GM12878 (cell line): Measurements from ENCODE around the gene DYNC1H1. TPM values are rescaled to one million over a fixed set of nuclear protein-coding genes. Genes with fewer than 3 reads are reported as not detected.

Experiments
- ASH2L ChIP-seq: fragments of 300-600, 200-600 bp; sonication (generic); IDR thresholded peaks from 2 replicates; pipeline ENCODE4 v1.6.1; 2017; ENCODE audit warnings: low read depth, mild to moderate bottlenecking, borderline replicate concordance
- CBX3 ChIP-seq: fragments of 200-600 bp; sonication (generic); IDR thresholded peaks from 2 replicates; pipeline ENCODE4 v1.6.1; 2016; ENCODE audit warnings: low read depth, borderline replicate concordance
- CHD2 ChIP-seq: IDR thresholded peaks from 2 replicates; pipeline ENCODE4 v1.6.1; 2011; ENCODE audit warnings: low read depth, low read length, improper control_type of control experiment, borderline replicate concordance
- CREM ChIP-seq: IDR thresholded peaks from 2 replicates; pipeline ENCODE4 v1.6.1; 2014; ENCODE audit warnings: antibody characterized with exemption, low read depth
- IKZF2 ChIP-seq, 2 experiments: fragments of 450-650 bp; IDR thresholded peaks; 2 replicates each; pipeline ENCODE4 v1.6.1; 2017; ENCODE audit warnings: mild to moderate bottlenecking in 2 of 2, moderate library complexity in 2 of 2
- NRF1 ChIP-seq: conservative IDR thresholded peaks from 2 replicates; pipeline ENCODE4 v1.6.1; 2011; ENCODE audit warnings: mild to moderate bottlenecking, low read depth, low read length, improper control_type of control experiment
- POLR2AphosphoS2 ChIP-seq: IDR thresholded peaks from 2 replicates; pipeline ENCODE4 v1.6.1; 2011; ENCODE audit warnings: low read depth, mild to moderate bottlenecking, low read length, improper control_type of control experiment, moderate library complexity
- POLR2AphosphoS5 ChIP-seq: IDR thresholded peaks from 2 replicates; pipeline ENCODE4 v1.6.1; 2011; ENCODE audit warnings: mild to moderate bottlenecking, low read length, inconsistent platforms
- POU2F2 ChIP-seq: IDR thresholded peaks from 3 replicates; pipeline ENCODE4 v1.6.1; 2011; ENCODE audit warnings: low read depth, mild to moderate bottlenecking, low read length, borderline replicate concordance
- RCOR1 ChIP-seq: conservative IDR thresholded peaks from 2 replicates; pipeline ENCODE4 v1.6.1; 2012; ENCODE audit warnings: low read depth, low read length, improper control_type of control experiment
- RELA ChIP-seq: fragments of 450-650 bp; IDR thresholded peaks from 2 replicates; pipeline ENCODE4 v1.8.0; 2014; ENCODE audit warnings: borderline replicate concordance; ENCODE audit not compliant: partially characterized antibody
- RUNX3 ChIP-seq: IDR thresholded peaks from 2 replicates; pipeline ENCODE4 v1.6.1; 2012; ENCODE audit warnings: low read length, inconsistent platforms
- SIX5 ChIP-seq: IDR thresholded peaks from 2 replicates; pipeline ENCODE4 v1.6.1; 2011; ENCODE audit warnings: mild to moderate bottlenecking, low read depth, low read length, moderate library complexity; ENCODE audit not compliant: severe bottlenecking
- TARDBP ChIP-seq: IDR thresholded peaks from 2 replicates; pipeline ENCODE4 v1.6.1; 2016; ENCODE audit warnings: borderline replicate concordance
- ZNF24 ChIP-seq: fragments of 450-650 bp; IDR thresholded peaks from 2 replicates; pipeline ENCODE4 v1.6.1; 2017; ENCODE audit warnings: antibody characterized with exemption, mild to moderate bottlenecking
- ZNF274 ChIP-seq: IDR thresholded peaks from one replicate; pipeline ENCODE4 v1.8.0; 2011; ENCODE audit not compliant: insufficient read length, insufficient read depth
- polyA plus RNA-seq, 11 experiments: library from polyadenylated mRNA; depleted of rRNA in 4 of 11; unstranded in 6 of 11; stranded (reverse) in 5 of 11; fragments of >200 nt; fragmentation: Nextera tagmentation in 4 of 11; fragmentation: Illumina TruSeq in 1 of 11; extraction: Ambion mirVana in 4 of 11; extraction: Trizol in 1 of 11; gene quantifications; 1 replicate in 1 of 11; 2 replicates in 10 of 11; pipeline versions ENCODE4 v1.2.1 to v1.2.3, GENCODE V29; 2011 to 2016; ENCODE audit warnings: inconsistent platforms in 2 of 11, missing spikeins in 2 of 11, low read depth in 1 of 11
- total RNA-seq, 4 experiments: library from RNA; depleted of rRNA in 3 of 4; stranded (reverse); fragments of >200 nt in 3 of 4; fragmentation: Illumina TruSeq in 1 of 4; extraction: Trizol in 1 of 4; gene quantifications; 2 replicates each; pipeline versions ENCODE4 v1.2.1 to v1.2.3, GENCODE V29; 2013 to 2021
- TF ChIP-seq, protein P1 (sequence below): fragments of 450-650 bp; formaldehyde crosslinking; IDR thresholded peaks from 2 replicates; pipeline ENCODE4 v1.4.0; 2022; ENCODE audit warnings: mild to moderate bottlenecking, moderate library complexity
- TF ChIP-seq, protein P2 (sequence below): fragments of 450-650 bp; IDR thresholded peaks from 2 replicates; pipeline ENCODE4 v1.6.1; 2017; ENCODE audit warnings: mild to moderate bottlenecking, low read depth, inconsistent platforms; ENCODE audit not compliant: poor library complexity, severe bottlenecking
- TF ChIP-seq, protein P3 (sequence below): fragments of 150-350 bp; IDR thresholded peaks from 2 replicates; pipeline ENCODE4 v1.6.1; 2016; ENCODE audit warnings: low read depth, low read length
- TF ChIP-seq, protein P4 (sequence below): fragments of 450-650 bp; IDR thresholded peaks from 2 replicates; pipeline ENCODE4 v1.6.1; 2017; ENCODE audit warnings: borderline replicate concordance

The DYNC1H1 gene
- total and polyA plus RNA-seq, 10 of the 15 experiments (the other 5 are each of a cell fraction or from before 2014, with no cell fraction given) = 38.4 to 291 (median 111) TPM

DNA sequence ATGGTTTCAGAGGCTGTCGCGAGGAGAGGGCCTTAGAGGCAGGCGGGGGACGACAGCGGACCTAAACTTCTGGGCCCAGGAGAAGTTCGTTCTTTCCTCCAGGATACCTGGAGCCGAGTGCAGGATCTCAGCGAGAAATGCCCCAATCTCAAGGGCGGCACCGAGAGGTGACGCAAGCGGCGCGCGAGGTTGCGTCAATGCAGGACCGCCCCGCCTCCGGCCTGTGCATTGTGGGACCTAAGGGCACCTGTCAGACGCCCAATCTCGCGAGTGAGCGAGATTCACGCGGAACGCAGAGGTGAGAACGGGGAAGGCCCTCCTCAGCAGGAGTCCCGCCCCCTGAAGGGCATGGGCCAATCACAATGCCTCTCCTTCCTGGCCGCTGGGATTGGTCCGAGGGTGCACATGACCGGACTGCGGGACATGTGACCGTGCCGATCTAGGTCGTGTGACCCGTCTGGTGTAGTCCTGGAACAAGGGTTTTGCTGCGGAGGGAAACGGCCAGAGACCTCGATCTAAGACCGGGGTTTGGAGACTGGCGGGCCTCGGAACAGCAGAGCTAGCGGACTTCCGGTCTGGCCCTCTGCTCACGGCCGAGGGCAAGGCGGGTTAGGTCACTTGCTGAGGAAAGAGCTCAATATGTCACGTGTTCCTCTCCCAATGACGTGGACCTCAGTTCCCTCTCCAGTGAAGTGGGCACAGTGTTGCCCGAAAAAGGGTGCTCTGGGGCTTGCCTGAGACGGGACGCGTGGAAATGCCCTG is 16.3 kb upstream of the DYNC1H1 start (continued):
- TF ChIP-seq, protein P1, sequence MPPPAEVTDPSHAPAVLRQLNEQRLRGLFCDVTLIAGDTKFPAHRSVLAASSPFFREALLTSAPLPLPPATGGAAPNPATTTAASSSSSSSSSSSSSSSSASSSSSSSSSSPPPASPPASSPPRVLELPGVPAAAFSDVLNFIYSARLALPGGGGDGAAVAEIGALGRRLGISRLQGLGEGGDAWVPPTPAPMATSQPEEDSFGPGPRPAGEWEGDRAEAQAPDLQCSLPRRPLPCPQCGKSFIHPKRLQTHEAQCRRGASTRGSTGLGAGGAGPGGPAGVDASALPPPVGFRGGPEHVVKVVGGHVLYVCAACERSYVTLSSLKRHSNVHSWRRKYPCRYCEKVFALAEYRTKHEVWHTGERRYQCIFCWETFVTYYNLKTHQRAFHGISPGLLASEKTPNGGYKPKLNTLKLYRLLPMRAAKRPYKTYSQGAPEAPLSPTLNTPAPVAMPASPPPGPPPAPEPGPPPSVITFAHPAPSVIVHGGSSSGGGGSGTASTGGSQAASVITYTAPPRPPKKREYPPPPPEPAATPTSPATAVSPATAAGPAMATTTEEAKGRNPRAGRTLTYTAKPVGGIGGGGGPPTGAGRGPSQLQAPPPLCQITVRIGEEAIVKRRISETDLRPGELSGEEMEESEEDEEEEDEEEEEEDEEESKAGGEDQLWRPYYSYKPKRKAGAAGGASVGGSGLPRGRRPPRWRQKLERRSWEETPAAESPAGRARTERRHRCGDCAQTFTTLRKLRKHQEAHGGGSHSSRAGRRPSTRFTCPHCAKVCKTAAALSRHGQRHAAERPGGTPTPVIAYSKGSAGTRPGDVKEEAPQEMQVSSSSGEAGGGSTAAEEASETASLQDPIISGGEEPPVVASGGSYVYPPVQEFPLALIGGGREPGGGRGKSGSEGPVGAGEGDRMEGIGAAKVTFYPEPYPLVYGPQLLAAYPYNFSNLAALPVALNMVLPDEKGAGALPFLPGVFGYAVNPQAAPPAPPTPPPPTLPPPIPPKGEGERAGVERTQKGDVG (CRISPR knock-in tag) = no peak
- TF ChIP-seq, protein P2, sequence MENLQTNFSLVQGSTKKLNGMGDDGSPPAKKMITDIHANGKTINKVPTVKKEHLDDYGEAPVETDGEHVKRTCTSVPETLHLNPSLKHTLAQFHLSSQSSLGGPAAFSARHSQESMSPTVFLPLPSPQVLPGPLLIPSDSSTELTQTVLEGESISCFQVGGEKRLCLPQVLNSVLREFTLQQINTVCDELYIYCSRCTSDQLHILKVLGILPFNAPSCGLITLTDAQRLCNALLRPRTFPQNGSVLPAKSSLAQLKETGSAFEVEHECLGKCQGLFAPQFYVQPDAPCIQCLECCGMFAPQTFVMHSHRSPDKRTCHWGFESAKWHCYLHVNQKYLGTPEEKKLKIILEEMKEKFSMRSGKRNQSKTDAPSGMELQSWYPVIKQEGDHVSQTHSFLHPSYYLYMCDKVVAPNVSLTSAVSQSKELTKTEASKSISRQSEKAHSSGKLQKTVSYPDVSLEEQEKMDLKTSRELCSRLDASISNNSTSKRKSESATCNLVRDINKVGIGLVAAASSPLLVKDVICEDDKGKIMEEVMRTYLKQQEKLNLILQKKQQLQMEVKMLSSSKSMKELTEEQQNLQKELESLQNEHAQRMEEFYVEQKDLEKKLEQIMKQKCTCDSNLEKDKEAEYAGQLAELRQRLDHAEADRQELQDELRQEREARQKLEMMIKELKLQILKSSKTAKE = peak; percentile 54
- TF ChIP-seq CREM (peak; percentile 100), RELA (peak; percentile 96), CBX3 (no peak), SIX5 (peak; percentile 54), CHD2 (peak; percentile 100), IKZF2 (IDR thresholded peaks at IDR 0.05) (0 out of 4 replicates have a peak, but pooled peaks of 1 of the 2 experiments have one; percentile 6), TARDBP (peak; percentile 53; the same call in 1 of the 2 replicates), POU2F2 (peak; percentile 52; the same call in 2 of the 3 replicates), POLR2AphosphoS2 (peak; percentile 93), ZNF274 (no peak), ASH2L (0 out of 2 replicates have a peak, but pooled peaks have one; percentile 51), NRF1 (no peak; the same call in 1 of the 2 replicates), RCOR1 (peak; percentile 100), POLR2AphosphoS5 (peak; percentile 96), ZNF24 (no peak), RUNX3 (peak; percentile 3; the same call in 1 of the 2 replicates)
- TF ChIP-seq, protein P3, sequence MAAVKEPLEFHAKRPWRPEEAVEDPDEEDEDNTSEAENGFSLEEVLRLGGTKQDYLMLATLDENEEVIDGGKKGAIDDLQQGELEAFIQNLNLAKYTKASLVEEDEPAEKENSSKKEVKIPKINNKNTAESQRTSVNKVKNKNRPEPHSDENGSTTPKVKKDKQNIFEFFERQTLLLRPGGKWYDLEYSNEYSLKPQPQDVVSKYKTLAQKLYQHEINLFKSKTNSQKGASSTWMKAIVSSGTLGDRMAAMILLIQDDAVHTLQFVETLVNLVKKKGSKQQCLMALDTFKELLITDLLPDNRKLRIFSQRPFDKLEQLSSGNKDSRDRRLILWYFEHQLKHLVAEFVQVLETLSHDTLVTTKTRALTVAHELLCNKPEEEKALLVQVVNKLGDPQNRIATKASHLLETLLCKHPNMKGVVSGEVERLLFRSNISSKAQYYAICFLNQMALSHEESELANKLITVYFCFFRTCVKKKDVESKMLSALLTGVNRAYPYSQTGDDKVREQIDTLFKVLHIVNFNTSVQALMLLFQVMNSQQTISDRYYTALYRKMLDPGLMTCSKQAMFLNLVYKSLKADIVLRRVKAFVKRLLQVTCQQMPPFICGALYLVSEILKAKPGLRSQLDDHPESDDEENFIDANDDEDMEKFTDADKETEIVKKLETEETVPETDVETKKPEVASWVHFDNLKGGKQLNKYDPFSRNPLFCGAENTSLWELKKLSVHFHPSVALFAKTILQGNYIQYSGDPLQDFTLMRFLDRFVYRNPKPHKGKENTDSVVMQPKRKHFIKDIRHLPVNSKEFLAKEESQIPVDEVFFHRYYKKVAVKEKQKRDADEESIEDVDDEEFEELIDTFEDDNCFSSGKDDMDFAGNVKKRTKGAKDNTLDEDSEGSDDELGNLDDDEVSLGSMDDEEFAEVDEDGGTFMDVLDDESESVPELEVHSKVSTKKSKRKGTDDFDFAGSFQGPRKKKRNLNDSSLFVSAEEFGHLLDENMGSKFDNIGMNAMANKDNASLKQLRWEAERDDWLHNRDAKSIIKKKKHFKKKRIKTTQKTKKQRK = no peak
- TF ChIP-seq, protein P4, sequence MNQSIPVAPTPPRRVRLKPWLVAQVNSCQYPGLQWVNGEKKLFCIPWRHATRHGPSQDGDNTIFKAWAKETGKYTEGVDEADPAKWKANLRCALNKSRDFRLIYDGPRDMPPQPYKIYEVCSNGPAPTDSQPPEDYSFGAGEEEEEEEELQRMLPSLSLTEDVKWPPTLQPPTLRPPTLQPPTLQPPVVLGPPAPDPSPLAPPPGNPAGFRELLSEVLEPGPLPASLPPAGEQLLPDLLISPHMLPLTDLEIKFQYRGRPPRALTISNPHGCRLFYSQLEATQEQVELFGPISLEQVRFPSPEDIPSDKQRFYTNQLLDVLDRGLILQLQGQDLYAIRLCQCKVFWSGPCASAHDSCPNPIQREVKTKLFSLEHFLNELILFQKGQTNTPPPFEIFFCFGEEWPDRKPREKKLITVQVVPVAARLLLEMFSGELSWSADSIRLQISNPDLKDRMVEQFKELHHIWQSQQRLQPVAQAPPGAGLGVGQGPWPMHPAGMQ = peak; percentile 97
